GM23248 (cell line): ENCODE results near the gene ODC1. TPM values are rescaled to one million over a fixed set of nuclear protein-coding genes. Genes with fewer than 3 reads are reported as not detected.
"Not testable (repeated sequence)": the region's sequence is repeated elsewhere in the genome, so short reads cannot be mapped to it uniquely, and the experiment has no call there.

Experiments
- DNase-seq: peaks from one replicate; pipeline ENCODE4 v3.0.0-alpha.2; 2015
- H2AFZ ChIP-seq: fragments of 200-600 bp; sonication (generic); 2 replicates; pipeline ENCODE4 v1.6.1; 2016; ENCODE audit warnings: antibody characterized with exemption
- H3F3A ChIP-seq: fragments of 200-600 bp; sonication (generic); 2 replicates; pipeline ENCODE4 v1.6.1; 2016; ENCODE audit warnings: mild to moderate bottlenecking, antibody characterized with exemption, mixed run types; ENCODE audit not compliant: insufficient read depth
- H3K27ac ChIP-seq: fragments of 200-600 bp; sonication (generic); 2 replicates; pipeline ENCODE4 v1.5.1; 2016; ENCODE audit warnings: mild to moderate bottlenecking
- H3K27me3 ChIP-seq: fragments of 200-600 bp; sonication (generic); replicated peaks from 2 replicates; pipeline ENCODE4 v1.6.1; 2016; ENCODE audit warnings: mild to moderate bottlenecking; ENCODE audit not compliant: insufficient read depth
- H3K36me3 ChIP-seq: fragments of 200-600 bp; sonication (generic); 2 replicates; pipeline ENCODE4 v1.6.1; 2016; ENCODE audit warnings: low read depth, mild to moderate bottlenecking
- H3K4me1 ChIP-seq: fragments of 200-600 bp; sonication (generic); 2 replicates; pipeline ENCODE4 v1.6.1; 2016; ENCODE audit warnings: mild to moderate bottlenecking; ENCODE audit not compliant: insufficient read depth
- H3K4me2 ChIP-seq: fragments of 200-600 bp; sonication (generic); one replicate; pipeline ENCODE4 v1.6.1; 2016; ENCODE audit warnings: mild to moderate bottlenecking; ENCODE audit not compliant: unreplicated experiment
- H3K4me3 ChIP-seq: fragments of 200-600 bp; sonication (generic); 2 replicates; pipeline ENCODE4 v1.5.1; 2016; ENCODE audit warnings: mild to moderate bottlenecking
- H3K79me2 ChIP-seq: fragments of 200-600 bp; sonication (generic); 2 replicates; pipeline ENCODE4 v1.6.1; 2016; ENCODE audit warnings: mild to moderate bottlenecking; ENCODE audit not compliant: insufficient read depth
- H3K9ac ChIP-seq: fragments of 200-600 bp; sonication (generic); 2 replicates; pipeline ENCODE4 v1.6.1; 2016; ENCODE audit warnings: mild to moderate bottlenecking
- H3K9me2 ChIP-seq: fragments of 200-600 bp; sonication (generic); 2 replicates; pipeline ENCODE4 v1.6.1; 2016; ENCODE audit warnings: mixed run types, mild to moderate bottlenecking, moderate library complexity; ENCODE audit not compliant: insufficient read depth
- H3K9me3 ChIP-seq: fragments of 200-600 bp; sonication (generic); one replicate; pipeline ENCODE4 v1.6.1; 2017; ENCODE audit warnings: low read depth
- H4K20me1 ChIP-seq: fragments of 200-600 bp; sonication (generic); 2 replicates; pipeline ENCODE4 v1.6.0; 2016; ENCODE audit not compliant: insufficient read depth
- EZH2 ChIP-seq: fragments of 200-600 bp; sonication (generic); IDR thresholded peaks from 2 replicates; pipeline ENCODE4 v1.6.1; 2018; ENCODE audit warnings: antibody characterized with exemption, mild to moderate bottlenecking; ENCODE audit not compliant: insufficient read depth, poor library complexity, severe bottlenecking
- EZH2phosphoT487 ChIP-seq: fragments of 200-600 bp; sonication (generic); IDR thresholded peaks from 2 replicates; pipeline ENCODE4 v1.6.1; 2018; ENCODE audit warnings: antibody characterized with exemption, moderate library complexity, mild to moderate bottlenecking, low read depth; ENCODE audit not compliant: insufficient read depth
- WGBS, 2 experiments: methylation state at CpG; one replicate each; pipeline ENCODE4 v1.1.6; 2015 to 2017; ENCODE audit warnings: low lambda C conversion rate in 2 of 2, low coverage in 1 of 2; ENCODE audit errors: missing lambda C conversion rate in 2 of 2; 5-methylcytosine and 5-hydroxymethylcytosine counted together
- in situ Hi-C: fragments of 300-500 bp; cut with MboI; formaldehyde crosslinking; loops from 2 replicates; pipeline ENCODE4 v1.15.0; 2020
- polyA plus RNA-seq: library from polyadenylated mRNA; unstranded; fragments of >200 nt; fragmentation: Nextera tagmentation; extraction: Ambion mirVana; gene quantifications from 2 replicates; pipeline ENCODE4 v1.2.1, GENCODE V29; 2016
- total RNA-seq: library from RNA; depleted of rRNA; stranded (reverse); fragments of >200 nt; shearing (Covaris generic); gene quantifications from 2 replicates; pipeline ENCODE4 v1.2.3, GENCODE V29; 2014

Gene ODC1
- total and polyA plus RNA-seq, 2 experiments from 2014 or later, result 58.3 to 106 TPM

DNA sequence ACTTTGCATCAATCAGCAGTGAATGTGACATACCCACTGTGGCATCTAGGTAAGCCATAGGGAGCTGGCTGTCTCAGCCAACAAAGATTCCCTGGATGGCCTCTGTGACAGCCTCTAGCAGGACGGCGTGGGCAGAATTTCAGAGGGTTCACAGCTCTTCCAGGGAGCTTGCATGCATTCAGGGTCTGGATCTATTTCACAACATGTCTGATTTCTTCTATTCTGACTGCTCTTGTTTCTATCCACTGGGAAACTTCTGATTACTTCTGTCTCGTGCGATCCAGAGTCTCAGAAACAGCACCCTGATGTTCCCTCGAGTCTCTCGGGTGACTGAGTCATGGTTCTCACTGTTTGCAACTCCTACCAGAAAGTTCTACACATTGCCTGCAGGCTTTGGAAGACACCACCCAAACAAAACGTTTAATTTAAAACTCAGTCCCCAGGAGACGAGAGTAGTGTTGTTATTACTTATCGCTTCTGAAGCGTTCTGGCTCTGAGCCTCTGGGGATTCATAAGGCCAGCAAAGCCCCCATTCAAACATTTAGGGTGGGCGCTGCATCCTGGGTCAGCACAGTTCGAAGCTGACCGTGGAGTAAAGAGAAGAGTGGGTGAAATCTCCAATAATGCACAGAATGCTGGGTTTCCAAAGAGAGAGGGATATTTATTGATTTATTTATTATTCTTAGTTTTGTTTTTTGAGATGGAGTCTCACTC is 41.9 kb upstream of the ODC1 start:
- Histone ChIP-seq H3K9ac (no peak overlapping the region), H3K36me3 (no peaks in the 10 kb centered on the region), H3K79me2 (no peaks in the 10 kb centered on the region), H3K27ac (no peak overlapping the region), H3K9me3 (no peaks in the 10 kb centered on the region), H3K9me2 (no peaks in the 10 kb centered on the region), H3K4me1 (0 out of 2 replicates have a peak, but pooled peaks cover 3% of the 10 kb centered on the region), H2AFZ (no peak overlapping the region), H3F3A (no peaks in the 10 kb centered on the region), H3K4me3 (no peak overlapping the region), H4K20me1 (no peaks in the 10 kb centered on the region), H3K27me3 (peaks cover 16% of the 10 kb centered on the region; the same call in 1 of the 2 replicates), H3K4me2 (no peak overlapping the region)
- no peak for TF ChIP-seq EZH2
- 52 to 54% methylated on average over 13 of the region's 13 CpGs for WGBS, 2 experiments
- in situ Hi-C loops, result no loop called here
- DNase-seq, result peak; percentile 59

DNA sequence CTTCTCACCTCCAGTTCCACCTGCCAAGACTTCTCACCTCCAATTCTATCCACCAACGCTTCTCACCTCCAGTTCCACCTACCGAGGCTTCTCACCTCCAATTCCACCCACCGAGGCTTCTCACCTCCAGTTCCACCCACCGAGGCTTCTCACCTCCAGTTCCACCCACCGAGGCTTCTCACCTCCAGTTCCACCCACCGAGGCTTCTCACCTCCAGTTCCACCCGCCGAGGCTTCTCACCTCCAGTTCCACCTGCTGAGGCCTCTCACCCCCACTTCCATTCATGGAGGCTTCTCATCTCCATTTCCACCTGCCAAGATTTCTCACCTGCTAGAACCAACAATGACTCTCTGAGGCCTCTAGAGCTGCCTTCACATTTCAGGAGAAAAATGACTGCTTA is 40.0 kb upstream of the ODC1 start:
- H3K4me3 ChIP-seq, H3K36me3 ChIP-seq, in situ Hi-C loops, H3K9me2 ChIP-seq, DNase-seq, H4K20me1 ChIP-seq, H3K27ac ChIP-seq, H3K4me2 ChIP-seq, H3K79me2 ChIP-seq, H3K9ac ChIP-seq, H2AFZ ChIP-seq, H3K4me1 ChIP-seq, H3K9me3 ChIP-seq, H3F3A ChIP-seq: not testable (repeated sequence)
- H3K27me3 ChIP-seq, result peaks cover 34% of the 10 kb centered on the region
- 69 to 90% methylated on average over 6 to 8 of the region's 8 CpGs for WGBS, 2 experiments

DNA sequence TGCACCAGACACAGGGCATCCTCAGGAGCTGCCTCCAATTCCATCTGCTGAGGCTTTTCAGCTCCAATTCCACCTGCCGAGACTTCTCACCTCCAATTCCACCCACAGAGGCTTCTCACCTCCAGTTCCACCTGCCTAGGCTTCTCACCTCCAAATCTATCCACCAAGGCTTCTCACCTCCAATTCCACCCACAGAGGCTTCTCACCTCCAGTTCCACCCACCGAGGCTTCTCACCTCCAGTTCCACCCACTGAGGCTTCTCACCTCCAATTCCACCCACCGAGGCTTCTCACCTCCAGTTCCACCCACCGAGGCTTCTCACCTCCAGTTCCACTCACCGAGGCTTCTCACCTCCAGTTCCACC is 39.6 kb upstream of the ODC1 start:
- 81 to 86% methylated on average over 1 to 3 of the region's 5 CpGs for WGBS, 2 experiments
- H3K27me3 ChIP-seq, result peaks cover 38% of the 10 kb centered on the region
- H3K27ac ChIP-seq, H4K20me1 ChIP-seq, in situ Hi-C loops, H2AFZ ChIP-seq, H3K4me1 ChIP-seq, H3K9me3 ChIP-seq, H3F3A ChIP-seq, DNase-seq, H3K36me3 ChIP-seq, H3K79me2 ChIP-seq, H3K9ac ChIP-seq, H3K4me2 ChIP-seq, H3K4me3 ChIP-seq, H3K9me2 ChIP-seq: not testable (repeated sequence)

DNA sequence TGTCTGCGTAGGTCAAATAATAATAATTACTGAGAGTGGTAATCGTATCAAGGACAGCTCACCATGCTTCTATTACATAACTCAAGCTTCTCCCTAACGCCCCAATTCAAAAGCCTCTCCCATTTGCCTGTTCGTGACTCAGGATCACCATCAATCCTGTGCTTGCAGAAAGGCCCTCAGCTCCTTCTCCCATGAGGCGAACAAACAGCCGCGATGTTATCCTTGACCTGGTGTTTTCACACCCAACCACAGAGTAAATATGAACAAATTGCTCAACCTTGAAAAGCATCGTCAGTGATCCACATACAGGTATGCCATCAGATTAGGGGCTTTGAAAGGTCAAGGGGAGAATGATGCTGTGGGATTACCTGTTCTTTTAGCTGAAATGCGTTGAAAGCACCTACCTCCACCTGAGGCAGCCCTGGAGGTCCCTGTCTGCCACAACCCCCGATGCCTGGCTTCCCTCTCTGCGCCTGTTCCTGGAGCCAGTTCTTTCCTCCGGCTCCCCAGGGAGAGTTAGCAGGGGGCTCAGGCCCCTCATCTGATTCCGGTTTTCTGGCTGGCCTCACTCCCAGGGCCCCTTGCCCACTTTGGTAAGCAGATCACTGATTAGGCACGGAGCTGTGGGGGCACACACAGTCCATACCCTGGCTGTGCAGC is 39.1 kb upstream of the ODC1 start:
- no peaks in the 10 kb centered on the region for H3K9me3 ChIP-seq
- WGBS, 2 experiments, result 47 to 56% methylated on average over 14 of the region's 14 CpGs
- no peak overlapping the region for H3K4me2 ChIP-seq
- peak; percentile 30 for DNase-seq
- peaks cover 44% of the 10 kb centered on the region for H3K27me3 ChIP-seq
- H4K20me1 ChIP-seq, result no peaks in the 10 kb centered on the region
- no peak overlapping the region for H2AFZ ChIP-seq
- TF ChIP-seq EZH2 (no peak), EZH2phosphoT487 (no peak)
- no peaks in the 10 kb centered on the region for H3K9me2 ChIP-seq
- no peaks in the 10 kb centered on the region for H3K36me3 ChIP-seq
- H3K79me2 ChIP-seq, result no peaks in the 10 kb centered on the region
- no peaks in the 10 kb centered on the region for H3K4me1 ChIP-seq
- H3K9ac ChIP-seq, result no peak overlapping the region
- no peak overlapping the region for H3K27ac ChIP-seq
- H3K4me3 ChIP-seq, result no peak overlapping the region
- no peaks in the 10 kb centered on the region for H3F3A ChIP-seq
- in situ Hi-C loops, result no loop called here

DNA sequence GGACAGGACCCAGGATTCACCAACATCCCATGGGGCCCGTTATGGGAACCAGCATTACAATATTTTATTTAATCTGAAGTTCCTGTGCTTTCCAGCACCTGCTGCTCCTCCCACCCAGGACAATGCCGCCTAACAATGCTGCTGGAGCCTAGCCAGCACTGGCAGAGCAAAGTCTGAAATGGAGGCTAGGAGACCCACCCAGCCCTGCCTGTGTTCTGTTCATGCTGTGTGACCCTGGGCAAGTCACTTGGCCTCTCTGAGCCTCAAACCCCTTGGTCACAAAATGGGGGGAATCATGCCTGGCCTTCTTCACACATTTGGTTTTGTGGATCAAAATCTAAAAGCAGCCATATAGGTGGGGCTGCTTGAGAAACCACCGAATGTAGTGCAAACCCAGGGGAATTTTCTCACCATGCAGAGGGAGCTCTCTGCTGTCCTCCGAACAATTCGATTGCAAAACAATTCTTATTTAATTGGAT is 38.5 kb upstream of the ODC1 start:
- Histone ChIP-seq H3K9ac (no peak overlapping the region), H4K20me1 (no peaks in the 10 kb centered on the region), H3K4me2 (no peak overlapping the region), H3K79me2 (no peaks in the 10 kb centered on the region), H3K9me2 (no peaks in the 10 kb centered on the region), H2AFZ (no peak overlapping the region), H3K4me1 (no peaks in the 10 kb centered on the region), H3K36me3 (no peaks in the 10 kb centered on the region), H3K27ac (no peak overlapping the region), H3K27me3 (peaks cover 49% of the 10 kb centered on the region), H3K4me3 (no peak overlapping the region), H3F3A (no peaks in the 10 kb centered on the region), H3K9me3 (no peaks in the 10 kb centered on the region)
- DNase-seq, result no peak
- in situ Hi-C loops, result no loop called here
- 39 to 44% methylated on average over 5 of the region's 5 CpGs for WGBS, 2 experiments
- no peak for TF ChIP-seq EZH2phosphoT487
- no peak for TF ChIP-seq EZH2
